Activated T-helper 2 cell treated with anti-CD3 and anti-CD28 coated beads, Interferon-gamma antibody, Interleukin-2, Interleukin-4, amounts not matched to agents 10 μg/mL and 5 μg/mL and 100 μg/mL, durations not matched to agents 14 hours and 24 hours and 36 hours (primary cell): ENCODE data around the gene OXCT1. TPM values are rescaled to one million over a fixed set of nuclear protein-coding genes. Genes with fewer than 3 reads are reported as not detected.
A peak's percentile ranks its signal among the peaks of the same experiment; 100 is the strongest.
"Not testable (repeated sequence)": the region's sequence is repeated elsewhere in the genome, so short reads cannot be mapped to it uniquely, and the experiment has no call there.

Source experiments
- DNase-seq: peaks from one replicate; pipeline ENCODE4 v3.0.0; 2021; ENCODE audit warnings: low spot score
- H3K27ac Mint-ChIP-seq: one replicate; pipeline ENCODE4 v1.8.0; 2021; ENCODE audit warnings: mixed read lengths
- H3K27me3 Mint-ChIP-seq: one replicate; pipeline ENCODE4 v1.8.0; 2021; ENCODE audit warnings: low read depth, mixed read lengths
- H3K36me3 Mint-ChIP-seq: one replicate; pipeline ENCODE4 v1.8.0; 2021; ENCODE audit warnings: low read depth, mixed read lengths
- H3K4me1 Mint-ChIP-seq: one replicate; pipeline ENCODE4 v1.8.0; 2021; ENCODE audit warnings: low read depth, mixed read lengths
- H3K4me3 Mint-ChIP-seq: one replicate; pipeline ENCODE4 v1.8.0; 2021; ENCODE audit warnings: low read depth, mild to moderate bottlenecking, moderate library complexity, mixed read lengths
- H3K9me3 Mint-ChIP-seq: one replicate; pipeline ENCODE4 v1.8.0; 2021; ENCODE audit warnings: mixed read lengths
- intact Hi-C: fragments of 100-400 bp; cut with micrococcal nuclease; formaldehyde crosslinking; loops from one replicate; pipeline ENCODE4 v1.15.1; 2023
- total RNA-seq: library from RNA; stranded (reverse); gene quantifications from 2 replicates; pipeline ENCODE4 v1.2.3, GENCODE V29; 2022

Gene OXCT1
- total RNA-seq, 1 donor from 2014 or later: 123 TPM

GRCh38 chr5:41863871-41864486 lies 6.2 kb downstream of the OXCT1 start:
- peak overlapping the region; percentile 39 for H3K4me3 Mint-ChIP-seq
- no peak for DNase-seq
- peaks cover 70% of the 10 kb centered on the region for H3K4me1 Mint-ChIP-seq
- peak overlapping the region; percentile 53 for H3K27ac Mint-ChIP-seq
- intact Hi-C loops: no loop called here
- H3K9me3 Mint-ChIP-seq: no peaks in the 10 kb centered on the region
- H3K27me3 Mint-ChIP-seq: no peaks in the 10 kb centered on the region
- H3K36me3 Mint-ChIP-seq: peaks cover 70% of the 10 kb centered on the region

- peaks cover 42% of the 10 kb centered on the region for H3K4me1 Mint-ChIP-seq
- intact Hi-C loops: loop anchor here (10.0 kb wide), 1 partner anchor 896 kb away; the partner anchor contains the start of gene CCDC152
- no peak for DNase-seq
- H3K4me3 Mint-ChIP-seq: peak overlapping the region; percentile 3
- peak overlapping the region; percentile 53 for H3K27ac Mint-ChIP-seq
- H3K27me3 Mint-ChIP-seq: no peaks in the 10 kb centered on the region
- no peaks in the 10 kb centered on the region for H3K9me3 Mint-ChIP-seq
- peaks cover 36% of the 10 kb centered on the region for H3K36me3 Mint-ChIP-seq
Measured at GRCh38 chr5:41858890-41859289, 11.3 kb downstream of the OXCT1 start.

GRCh38 chr5:41857989-41858388 lies 12.2 kb downstream of the OXCT1 start:
- Mint-ChIP-seq H3K4me1 (peaks cover 36% of the 10 kb centered on the region), H3K36me3 (peaks cover 33% of the 10 kb centered on the region), H3K9me3 (no peaks in the 10 kb centered on the region), H3K27ac (peak overlapping the region; percentile 15), H3K27me3 (no peaks in the 10 kb centered on the region), H3K4me3 (no peak overlapping the region)
- intact Hi-C loops: loop anchor here (2.0 to 10.0 kb wide), 3 partner anchors 13 to 897 kb away; partner anchors contain the start of genes CCDC152 and OXCT1
- no peak for DNase-seq

GRCh38 chr5:41856644-41857491 lies 13.4 kb downstream of the OXCT1 start:
- Mint-ChIP-seq H3K27ac (no peak overlapping the region), H3K4me3 (no peak overlapping the region), H3K9me3 (no peaks in the 10 kb centered on the region), H3K4me1 (peaks cover 35% of the 10 kb centered on the region), H3K36me3 (peaks cover 35% of the 10 kb centered on the region), H3K27me3 (no peaks in the 10 kb centered on the region)
- intact Hi-C loops: loop anchor here (1.0 to 10.0 kb wide), 6 partner anchors 14 to 898 kb away; partner anchors contain the start of genes CCDC152, FBXO4 and OXCT1
- DNase-seq: peak; percentile 49

DNA sequence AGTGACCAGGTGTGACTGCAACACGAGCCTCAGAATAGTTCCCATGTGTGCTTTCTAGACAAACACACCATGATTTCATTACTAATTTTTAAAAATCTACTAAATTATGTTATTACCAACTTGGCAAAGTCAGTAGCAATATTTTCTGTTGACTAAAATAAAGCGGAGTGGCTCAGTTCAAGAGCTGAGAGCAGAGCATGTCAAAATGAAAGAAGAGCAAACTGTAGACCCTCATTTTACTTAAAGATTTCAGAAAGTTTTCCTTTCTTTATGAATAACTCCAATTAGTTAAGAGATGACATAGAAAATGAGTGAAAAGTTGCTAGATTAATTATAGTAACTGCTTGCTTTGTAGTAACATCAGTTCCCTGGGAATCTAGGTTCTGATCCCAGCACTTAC lies 17.9 kb downstream of the OXCT1 start:
- Mint-ChIP-seq H3K4me1 (peaks cover 20% of the 10 kb centered on the region), H3K27ac (peak overlapping the region; percentile 89), H3K36me3 (peaks cover 47% of the 10 kb centered on the region), H3K27me3 (no peaks in the 10 kb centered on the region), H3K4me3 (no peak overlapping the region), H3K9me3 (peaks cover 15% of the 10 kb centered on the region)
- intact Hi-C loops: loop anchor here (10.0 kb wide), 1 partner anchor 903 kb away; the partner anchor contains the start of gene CCDC152
- DNase-seq: no peak

DNA sequence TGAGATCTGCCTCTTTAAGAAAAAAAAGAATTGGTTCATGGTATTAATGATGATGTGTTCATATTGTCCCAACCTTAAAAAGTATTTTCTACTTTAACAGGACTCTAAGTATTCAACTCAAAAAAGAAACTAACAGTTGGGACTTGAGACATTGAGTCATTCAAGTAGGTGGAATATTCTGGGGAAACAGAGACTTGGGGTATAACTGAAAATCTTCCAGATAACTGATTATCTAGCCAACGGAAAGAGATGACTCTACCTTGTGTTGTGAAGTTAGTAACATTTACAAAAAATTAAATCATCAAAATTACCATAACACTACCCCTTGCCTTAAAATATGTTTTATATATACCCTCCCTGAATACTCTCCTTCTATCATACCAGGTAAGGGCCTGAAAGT lies 19.1 kb downstream of the OXCT1 start:
- no peaks in the 10 kb centered on the region for H3K27me3 Mint-ChIP-seq
- H3K4me3 Mint-ChIP-seq: peak overlapping the region; percentile 48
- intact Hi-C loops: loop anchor here (10.0 kb wide), 1 partner anchor 904 kb away; the partner anchor contains the start of gene CCDC152
- peaks cover 15% of the 10 kb centered on the region for H3K9me3 Mint-ChIP-seq
- H3K27ac Mint-ChIP-seq: peak overlapping the region; percentile 89
- peaks cover 53% of the 10 kb centered on the region for H3K36me3 Mint-ChIP-seq
- H3K4me1 Mint-ChIP-seq: peaks cover 20% of the 10 kb centered on the region
- no peak for DNase-seq

DNA sequence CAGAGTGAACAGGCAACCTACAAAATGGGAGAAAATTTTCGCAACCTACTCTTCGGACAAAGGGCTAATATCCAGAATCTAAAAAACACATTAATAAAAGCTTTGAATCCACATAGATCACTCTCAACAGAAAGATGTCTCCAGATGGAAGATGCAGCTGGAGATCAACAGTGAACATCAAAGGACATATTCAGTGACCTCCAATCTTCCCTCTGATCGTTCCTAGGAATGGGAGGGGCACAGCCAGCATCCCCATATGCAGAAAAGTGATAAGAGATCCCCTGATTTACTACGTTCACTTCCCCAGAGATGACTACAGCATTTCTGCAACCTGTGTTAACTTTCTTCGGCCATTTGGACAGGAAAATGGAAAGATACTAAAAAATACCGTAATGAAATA lies 21.2 kb downstream of the OXCT1 start:
- no peak for DNase-seq
- H3K4me3 Mint-ChIP-seq: no peak overlapping the region
- H3K36me3 Mint-ChIP-seq: peaks cover 53% of the 10 kb centered on the region
- intact Hi-C loops: loop anchor here (10.0 kb wide), 1 partner anchor 944 kb away; the partner anchor contains the start of gene C7
- H3K27me3 Mint-ChIP-seq: no peaks in the 10 kb centered on the region
- H3K9me3 Mint-ChIP-seq: peaks cover 15% of the 10 kb centered on the region
- H3K4me1 Mint-ChIP-seq: peaks cover 17% of the 10 kb centered on the region
- H3K27ac Mint-ChIP-seq: no peak overlapping the region

GRCh38 chr5:41845751-41846150 lies 24.5 kb downstream of the OXCT1 start:
- H3K27ac Mint-ChIP-seq, H3K27me3 Mint-ChIP-seq, H3K4me3 Mint-ChIP-seq, DNase-seq, H3K4me1 Mint-ChIP-seq: not testable (repeated sequence)
- H3K9me3 Mint-ChIP-seq: peaks cover 13% of the 10 kb centered on the region
- peaks cover 37% of the 10 kb centered on the region for H3K36me3 Mint-ChIP-seq
- intact Hi-C loops: loop anchor here (10.0 kb wide), 1 partner anchor 941 kb away; the partner anchor contains the start of gene C7

DNA sequence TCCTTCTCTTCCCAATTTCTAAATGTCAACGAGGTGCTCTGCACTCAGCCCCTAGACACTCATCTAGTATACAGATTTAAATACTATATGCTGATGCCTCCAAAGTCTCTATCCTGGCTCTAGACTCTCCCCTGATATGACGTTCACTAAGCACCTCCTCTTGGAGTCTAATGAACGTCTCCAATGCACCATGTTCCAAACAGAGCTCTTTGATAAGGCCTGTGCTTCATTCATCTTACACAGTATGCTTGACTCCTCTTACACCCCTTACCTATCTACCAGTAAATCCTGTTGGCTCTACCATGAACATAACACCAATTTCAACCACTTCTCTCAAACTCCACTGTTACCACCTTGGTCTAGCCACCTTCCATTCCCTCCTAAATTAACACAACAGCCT lies 25.7 kb downstream of the OXCT1 start:
- peaks cover 34% of the 10 kb centered on the region for H3K36me3 Mint-ChIP-seq
- no peak overlapping the region for H3K4me3 Mint-ChIP-seq
- H3K27me3 Mint-ChIP-seq: no peaks in the 10 kb centered on the region
- H3K9me3 Mint-ChIP-seq: peaks cover 7% of the 10 kb centered on the region
- H3K27ac Mint-ChIP-seq: no peak overlapping the region
- DNase-seq: no peak
- H3K4me1 Mint-ChIP-seq: peaks cover 6% of the 10 kb centered on the region
- intact Hi-C loops: loop anchor here (5.0 to 10.0 kb wide), 3 partner anchors 37 to 940 kb away; partner anchors contain the start of gene C7

DNA sequence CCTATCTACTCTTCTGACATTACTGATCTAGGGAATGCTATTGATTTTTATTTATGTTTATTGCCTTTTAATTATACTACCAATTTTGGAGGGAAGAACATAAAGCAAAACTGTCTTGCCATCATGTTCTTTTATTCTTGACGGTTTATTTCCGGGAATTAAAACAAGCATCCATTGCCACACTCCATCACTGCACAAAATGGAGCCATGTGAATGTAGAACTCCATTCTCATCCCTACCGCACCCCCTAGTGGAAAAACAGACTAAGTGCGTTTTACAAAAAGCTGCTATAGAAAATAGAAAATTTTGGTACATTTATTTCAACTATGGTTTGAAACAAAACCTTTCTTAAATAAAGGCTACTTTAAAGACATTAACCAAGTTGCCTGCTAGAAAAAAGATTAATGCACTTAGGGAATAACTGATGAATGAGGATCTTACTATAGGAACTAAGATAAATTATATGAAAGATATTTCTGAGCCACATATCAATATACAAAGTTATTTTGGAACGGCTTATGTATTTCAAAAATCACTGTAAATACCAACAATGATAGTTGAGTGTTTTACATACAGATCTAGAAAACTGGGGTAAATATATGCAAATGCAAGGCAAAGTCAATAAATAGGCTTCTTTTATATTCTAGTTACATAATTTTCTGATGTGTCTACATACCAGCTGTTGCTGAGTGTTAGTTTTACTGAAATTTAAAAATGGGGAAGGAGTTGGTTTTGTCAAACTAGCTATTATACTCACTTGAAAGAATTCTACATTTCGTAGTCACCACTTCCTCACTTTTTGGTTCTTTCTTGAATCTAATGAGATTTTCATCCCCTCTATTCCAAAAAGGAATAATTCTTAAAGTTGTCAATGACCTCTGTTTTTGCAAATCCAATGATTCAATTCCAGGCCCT lies 26.5 kb downstream of the OXCT1 start:
- intact Hi-C loops: loop anchor here (1.0 to 10.0 kb wide), 5 partner anchors 36 to 939 kb away; partner anchors contain the start of gene C7
- H3K27me3 Mint-ChIP-seq: no peaks in the 10 kb centered on the region
- H3K4me1 Mint-ChIP-seq: peaks cover 9% of the 10 kb centered on the region
- H3K9me3 Mint-ChIP-seq: no peaks in the 10 kb centered on the region
- H3K27ac Mint-ChIP-seq: no peak overlapping the region
- no peak for DNase-seq
- peaks cover 34% of the 10 kb centered on the region for H3K36me3 Mint-ChIP-seq
- no peak overlapping the region for H3K4me3 Mint-ChIP-seq

- intact Hi-C loops: loop anchor here (1.0 to 10.0 kb wide), 5 partner anchors 35 to 938 kb away; partner anchors contain the start of gene C7
- Mint-ChIP-seq H3K4me3 (no peak overlapping the region), H3K27ac (no peak overlapping the region), H3K4me1 (peaks cover 12% of the 10 kb centered on the region), H3K27me3 (no peaks in the 10 kb centered on the region), H3K36me3 (peaks cover 43% of the 10 kb centered on the region), H3K9me3 (no peaks in the 10 kb centered on the region)
- no peak for DNase-seq
Measured at GRCh38 chr5:41842777-41843176, 27.4 kb downstream of the OXCT1 start.

GRCh38 chr5:41841325-41841724 lies 28.9 kb downstream of the OXCT1 start:
- no peak for DNase-seq
- H3K27ac Mint-ChIP-seq: no peak overlapping the region
- H3K27me3 Mint-ChIP-seq: no peaks in the 10 kb centered on the region
- intact Hi-C loops: loop anchor here (5.0 to 10.0 kb wide), 3 partner anchors 34 to 937 kb away; partner anchors contain the start of gene C7
- H3K4me1 Mint-ChIP-seq: peaks cover 15% of the 10 kb centered on the region
- peaks cover 40% of the 10 kb centered on the region for H3K36me3 Mint-ChIP-seq
- H3K9me3 Mint-ChIP-seq: no peaks in the 10 kb centered on the region
- H3K4me3 Mint-ChIP-seq: no peak overlapping the region
